HG03280 (cell line): ENCODE measurements around the gene SHC2.

ENCODE experiments used
- ATAC-seq: cut with Tn5 transposase; IDR thresholded peaks from one replicate; pipeline ENCODE4 v1.9.1; 2021; ENCODE audit warnings: mild to moderate bottlenecking, moderate library complexity; ENCODE audit not compliant: unreplicated experiment

The SHC2 gene, protein sequence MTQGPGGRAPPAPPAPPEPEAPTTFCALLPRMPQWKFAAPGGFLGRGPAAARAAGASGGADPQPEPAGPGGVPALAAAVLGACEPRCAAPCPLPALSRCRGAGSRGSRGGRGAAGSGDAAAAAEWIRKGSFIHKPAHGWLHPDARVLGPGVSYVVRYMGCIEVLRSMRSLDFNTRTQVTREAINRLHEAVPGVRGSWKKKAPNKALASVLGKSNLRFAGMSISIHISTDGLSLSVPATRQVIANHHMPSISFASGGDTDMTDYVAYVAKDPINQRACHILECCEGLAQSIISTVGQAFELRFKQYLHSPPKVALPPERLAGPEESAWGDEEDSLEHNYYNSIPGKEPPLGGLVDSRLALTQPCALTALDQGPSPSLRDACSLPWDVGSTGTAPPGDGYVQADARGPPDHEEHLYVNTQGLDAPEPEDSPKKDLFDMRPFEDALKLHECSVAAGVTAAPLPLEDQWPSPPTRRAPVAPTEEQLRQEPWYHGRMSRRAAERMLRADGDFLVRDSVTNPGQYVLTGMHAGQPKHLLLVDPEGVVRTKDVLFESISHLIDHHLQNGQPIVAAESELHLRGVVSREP

DNA sequence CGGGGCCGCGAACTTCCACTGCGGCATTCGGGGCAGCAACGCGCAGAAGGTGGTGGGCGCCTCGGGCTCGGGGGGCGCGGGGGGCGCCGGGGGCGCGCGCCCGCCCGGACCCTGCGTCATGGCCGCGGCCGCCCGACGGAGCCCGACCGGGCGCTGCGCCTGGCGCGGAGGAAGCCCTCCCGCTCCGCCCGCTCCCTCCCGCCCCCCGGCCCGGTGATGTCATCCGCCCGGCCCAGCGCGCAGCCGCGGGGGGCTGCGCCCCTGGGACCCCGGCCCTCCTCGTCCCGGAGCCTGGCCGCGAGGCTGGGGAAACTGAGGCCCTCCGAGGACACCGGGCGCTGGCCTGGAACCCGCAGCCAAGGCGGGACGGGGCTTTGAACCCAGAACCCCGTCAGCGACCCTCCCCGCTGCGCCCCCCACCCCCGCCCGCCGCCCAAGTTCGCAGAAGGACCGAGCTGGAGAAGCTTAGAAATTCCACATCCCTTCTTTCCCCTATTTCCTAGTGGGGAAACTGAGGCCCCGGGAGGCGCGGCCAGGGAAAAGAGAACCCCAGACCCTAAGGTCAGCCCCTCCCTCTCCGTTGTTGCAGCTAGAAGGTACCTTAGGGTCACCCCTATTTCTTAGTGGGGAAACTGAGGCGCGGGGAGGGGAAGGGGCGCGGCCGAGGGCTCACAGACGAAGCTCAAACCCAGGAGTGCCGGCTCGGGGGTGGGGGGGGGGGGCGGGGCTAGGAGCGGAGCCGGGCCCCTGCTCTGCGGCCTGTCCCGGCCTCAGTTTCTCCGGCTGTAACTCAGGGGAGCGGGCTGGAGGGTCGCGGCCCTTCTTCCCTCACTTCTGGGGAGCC, at the start of gene SHC2:
Gene SHC2 (minus strand): TSS at position 157 of the 844 bp plus-strand sequence. CDS start 37 bp downstream, at position 120.
- no peak for ATAC-seq

DNA sequence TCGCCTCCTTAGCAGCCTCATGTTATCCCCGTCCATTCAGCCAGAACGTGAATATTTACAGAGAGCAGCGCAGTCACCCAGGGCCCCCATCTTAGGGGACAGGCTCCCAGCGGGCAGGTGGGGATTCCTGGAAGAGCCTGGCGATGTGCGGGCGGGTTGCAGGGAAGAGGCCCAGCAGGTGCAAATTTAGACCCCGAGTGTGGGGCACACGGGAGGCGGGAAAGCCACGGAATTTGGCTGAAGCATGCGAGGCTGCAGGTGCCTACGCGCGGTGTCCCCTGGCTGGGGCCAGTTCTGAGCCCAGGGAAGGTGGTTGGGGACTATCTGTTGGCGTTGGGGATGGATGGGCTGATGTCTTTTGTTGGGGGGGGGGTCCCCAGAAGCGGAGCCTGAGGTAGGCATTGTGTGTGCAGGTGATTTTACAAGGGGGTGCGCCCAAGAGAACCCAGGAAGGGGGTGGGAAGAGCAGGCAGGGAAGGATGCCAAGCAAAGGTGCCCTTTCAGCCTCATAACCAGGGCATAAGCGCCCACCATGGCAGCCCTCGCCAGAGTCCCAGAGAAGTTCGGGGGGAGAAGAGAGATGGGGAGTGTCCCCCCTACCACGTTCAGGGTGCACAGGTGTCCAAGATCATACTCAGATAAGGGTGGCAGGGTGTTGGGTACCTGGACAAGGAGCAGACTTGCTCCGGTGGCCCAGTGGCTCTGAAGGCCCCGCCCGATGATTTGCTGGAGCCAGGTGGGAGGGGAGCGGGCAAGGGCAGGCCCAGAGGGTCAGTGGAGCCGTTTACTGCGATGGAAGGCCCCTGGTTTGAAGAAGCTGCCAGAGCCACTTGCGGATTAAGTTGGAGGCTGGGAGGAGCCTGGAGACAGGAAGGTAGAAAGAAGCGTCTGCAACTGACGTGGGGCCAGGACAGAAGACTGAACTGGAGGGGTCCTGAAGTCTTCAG, 47.6 kb upstream of the SHC2 start:
- ATAC-seq = no peak

DNA sequence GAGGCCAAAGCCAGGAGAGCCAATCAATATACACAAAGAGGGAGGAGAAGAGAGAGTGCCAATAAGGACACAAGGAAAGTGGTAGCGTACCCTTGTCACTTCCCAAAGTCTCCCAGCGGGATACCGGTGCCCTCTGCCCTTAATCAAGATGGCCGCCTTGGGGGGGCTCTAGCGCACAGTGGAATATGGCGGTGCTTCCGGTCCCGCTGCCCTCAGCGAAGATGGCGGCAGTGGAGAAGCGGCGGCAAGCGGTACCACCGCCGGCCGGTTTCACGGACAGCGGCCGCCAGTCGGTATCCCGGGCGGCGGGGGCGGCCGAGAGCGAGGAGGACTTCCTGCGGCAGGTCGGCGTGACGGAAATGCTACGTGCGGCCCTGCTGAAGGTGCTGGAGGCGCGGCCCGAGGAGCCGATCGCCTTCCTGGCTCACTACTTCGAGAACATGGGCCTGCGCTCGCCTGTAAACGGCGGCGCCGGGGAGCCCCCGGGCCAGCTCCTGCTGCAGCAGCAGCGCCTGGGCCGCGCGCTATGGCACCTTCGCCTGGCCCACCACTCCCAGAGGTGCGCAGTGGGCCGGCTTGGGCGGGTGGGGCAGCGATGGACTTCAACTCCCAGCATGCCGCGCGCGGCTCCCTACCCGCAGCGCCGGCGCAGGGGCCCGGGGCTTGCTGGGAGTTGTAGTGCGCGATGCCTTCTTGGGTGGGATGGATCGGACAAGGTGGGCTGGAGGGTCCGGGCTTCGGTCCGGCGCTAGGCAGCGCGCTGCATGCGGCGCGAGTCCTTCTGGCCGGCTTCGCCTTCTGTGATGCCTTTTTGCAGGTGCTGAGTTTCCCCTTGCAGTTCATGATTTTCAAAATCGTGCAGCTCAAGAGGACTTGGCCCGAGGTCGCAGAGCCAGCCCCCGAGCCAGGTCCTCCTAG, 46.7 kb upstream of the SHC2 start, which contains the start of gene TPGS1:
Gene TPGS1 (plus strand): TSS at position 212 of the 918 bp plus-strand sequence. CDS start 10 bp downstream, at position 222.
- ATAC-seq = peak; percentile 55

DNA sequence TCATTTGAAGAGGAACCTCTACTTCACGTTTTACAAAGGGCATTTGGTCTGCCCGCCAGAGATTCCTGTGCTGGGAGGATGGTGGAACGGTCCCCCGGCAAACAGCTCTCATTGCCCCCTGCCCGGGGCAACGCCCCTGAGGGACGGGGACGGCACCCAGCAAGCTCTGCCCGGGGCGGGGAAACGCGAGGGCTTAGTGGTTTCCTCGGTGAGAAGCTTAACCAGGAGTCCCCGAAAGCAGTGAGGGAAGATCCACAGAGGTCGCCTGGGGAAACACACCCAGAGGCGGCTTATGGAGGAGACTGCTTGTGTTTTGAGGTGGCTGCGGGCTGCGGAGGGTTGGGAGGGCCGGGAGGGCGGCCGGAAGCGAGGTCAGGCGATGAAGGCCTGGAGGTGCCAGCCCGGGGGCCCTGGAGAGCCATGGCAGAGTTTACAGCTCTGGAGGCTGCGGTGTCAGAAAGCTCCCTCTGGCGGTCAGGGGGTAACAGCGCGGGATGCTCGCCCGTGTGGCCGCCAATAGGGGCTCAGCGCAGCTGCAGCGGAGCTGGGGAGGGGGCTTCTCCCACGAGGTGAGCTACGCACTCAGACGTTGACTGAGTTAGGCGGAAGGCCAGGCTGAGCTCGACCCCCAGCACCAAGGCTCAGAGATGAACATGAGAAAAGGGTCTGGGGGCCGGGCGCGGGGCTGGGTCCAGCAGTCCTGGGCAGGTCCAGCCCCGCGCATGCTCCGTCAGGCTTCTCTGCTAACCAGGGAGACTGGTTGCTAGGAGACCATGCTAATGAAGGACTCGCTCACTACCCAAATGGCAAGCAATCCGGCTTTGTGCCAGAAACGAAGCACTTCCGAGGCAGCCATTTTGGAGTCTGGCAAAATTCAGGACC, 45.8 kb upstream of the SHC2 start:
- peak; percentile 65 for ATAC-seq

DNA sequence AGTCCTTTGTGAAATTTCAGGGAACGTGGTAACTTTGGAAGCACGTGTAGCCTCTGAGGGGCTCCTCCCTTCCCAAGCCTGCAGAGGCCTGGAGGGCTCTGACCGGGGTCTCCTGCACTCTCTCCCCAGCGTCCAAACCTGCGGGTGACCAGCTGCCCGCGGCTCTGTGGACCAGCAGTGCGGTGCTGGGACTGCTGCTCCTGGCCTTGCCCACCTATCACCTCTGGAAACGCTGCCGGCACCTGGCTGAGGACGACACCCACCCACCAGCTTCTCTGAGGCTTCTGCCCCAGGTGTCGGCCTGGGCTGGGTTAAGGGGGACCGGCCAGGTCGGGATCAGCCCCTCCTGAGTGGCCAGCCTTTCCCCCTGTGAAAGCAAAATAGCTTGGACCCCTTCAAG, 43.8 kb upstream of the SHC2 start:
- ATAC-seq = no peak

DNA sequence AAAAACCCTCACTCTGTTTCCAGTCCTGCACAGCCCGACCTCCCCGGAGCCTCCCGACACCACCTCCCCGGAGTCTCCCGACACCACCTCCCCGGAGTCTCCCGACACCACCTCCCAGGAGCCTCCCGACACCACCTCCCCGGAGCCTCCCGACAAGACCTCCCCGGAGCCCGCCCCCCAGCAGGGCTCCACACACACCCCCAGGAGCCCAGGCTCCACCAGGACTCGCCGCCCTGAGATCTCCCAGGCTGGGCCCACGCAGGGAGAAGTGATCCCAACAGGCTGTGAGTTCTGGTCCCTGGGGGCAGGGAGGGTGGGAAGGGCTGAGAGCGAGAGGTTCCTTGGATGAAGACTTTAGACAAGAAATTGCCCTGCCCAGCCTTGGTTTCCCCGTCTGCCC, 40.8 kb upstream of the SHC2 start:
- ATAC-seq = no peak

DNA sequence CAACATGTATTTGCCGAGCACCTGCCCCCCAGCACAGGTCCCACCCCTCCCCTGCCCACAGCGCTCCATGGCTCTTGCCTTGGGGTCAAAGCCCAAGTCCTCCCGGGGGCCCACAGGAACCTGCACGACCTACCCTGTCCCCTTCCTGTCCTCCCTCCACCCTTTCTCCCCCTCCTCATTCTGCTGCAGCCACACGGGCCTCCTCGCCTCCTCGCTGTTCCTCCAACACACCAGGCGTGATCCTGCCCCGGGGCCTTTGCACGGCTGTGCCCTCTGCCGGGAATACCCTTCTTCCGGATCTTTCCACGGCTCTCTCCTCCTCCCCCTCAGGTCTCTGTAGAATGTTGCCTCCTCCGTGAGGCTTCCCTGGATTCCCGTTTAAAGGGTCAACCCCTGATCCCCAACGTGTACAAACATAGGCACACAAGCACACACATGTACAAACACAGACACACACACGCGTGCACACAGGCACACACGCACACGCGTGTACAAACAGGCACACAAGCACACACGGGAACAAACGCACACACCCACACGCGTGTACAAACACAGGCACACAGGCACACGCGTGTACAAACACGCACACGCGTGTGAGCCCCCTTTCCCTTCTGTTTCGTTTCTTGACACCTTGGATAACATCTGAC, 38.3 kb upstream of the SHC2 start:
- ATAC-seq = no peak

DNA sequence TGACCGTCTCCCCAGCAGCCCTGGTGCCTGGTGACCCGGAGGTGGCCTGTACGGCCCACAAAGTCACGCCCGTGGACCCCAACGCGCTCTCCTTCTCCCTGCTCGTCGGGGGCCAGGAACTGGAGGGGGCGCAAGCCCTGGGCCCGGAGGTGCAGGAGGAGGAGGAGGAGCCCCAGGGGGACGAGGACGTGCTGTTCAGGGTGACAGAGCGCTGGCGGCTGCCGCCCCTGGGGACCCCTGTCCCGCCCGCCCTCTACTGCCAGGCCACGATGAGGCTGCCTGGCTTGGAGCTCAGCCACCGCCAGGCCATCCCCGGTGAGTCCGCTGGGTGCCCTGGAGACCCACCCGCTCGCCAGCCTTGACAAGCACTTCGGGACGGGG, 37.7 kb upstream of the SHC2 start:
- no peak for ATAC-seq

DNA sequence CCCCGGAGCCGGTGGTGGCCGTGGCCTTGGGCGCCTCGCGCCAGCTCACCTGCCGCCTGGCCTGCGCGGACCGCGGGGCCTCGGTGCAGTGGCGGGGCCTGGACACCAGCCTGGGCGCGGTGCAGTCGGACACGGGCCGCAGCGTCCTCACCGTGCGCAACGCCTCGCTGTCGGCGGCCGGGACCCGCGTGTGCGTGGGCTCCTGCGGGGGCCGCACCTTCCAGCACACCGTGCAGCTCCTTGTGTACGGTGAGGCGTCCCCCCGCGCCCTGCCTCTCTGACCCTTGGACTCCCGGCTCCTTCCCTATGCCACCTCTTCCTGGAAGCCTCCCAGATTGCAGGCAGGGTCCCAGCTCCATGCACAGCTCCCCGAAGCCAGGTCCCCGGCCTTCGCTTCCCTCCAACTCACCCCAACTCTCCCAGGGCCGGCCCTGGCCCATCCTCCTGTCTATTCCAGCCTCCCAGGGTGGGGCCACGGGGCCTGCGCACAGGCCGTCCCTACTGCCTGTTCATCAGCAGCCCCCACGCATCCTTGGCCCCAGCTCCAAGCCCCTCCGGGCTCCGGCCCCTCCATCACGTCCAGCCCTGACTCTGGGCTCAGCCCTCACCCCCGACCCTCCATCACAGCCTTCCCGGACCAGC, 37.2 kb upstream of the SHC2 start:
- no peak for ATAC-seq

DNA sequence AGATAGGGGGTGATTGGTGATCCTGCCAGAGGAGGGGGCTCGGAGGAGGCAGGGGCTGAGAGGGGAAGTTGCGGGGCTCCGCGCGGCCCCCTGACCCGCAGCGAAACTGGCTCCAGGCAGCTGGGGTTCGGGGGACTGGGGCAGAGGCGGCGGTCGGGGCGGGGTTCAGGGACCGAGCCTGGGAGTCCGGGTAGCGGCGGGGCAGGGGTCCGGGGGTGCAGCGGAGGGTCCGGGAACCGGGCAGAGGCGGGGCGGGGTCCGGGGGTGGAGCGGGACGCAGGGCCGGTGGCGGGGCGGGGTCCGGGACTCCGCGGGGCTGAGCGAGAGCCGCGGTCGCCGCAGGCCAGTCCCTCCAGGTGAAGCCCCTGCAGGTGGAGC, 36.6 kb upstream of the SHC2 start:
- no peak for ATAC-seq

DNA sequence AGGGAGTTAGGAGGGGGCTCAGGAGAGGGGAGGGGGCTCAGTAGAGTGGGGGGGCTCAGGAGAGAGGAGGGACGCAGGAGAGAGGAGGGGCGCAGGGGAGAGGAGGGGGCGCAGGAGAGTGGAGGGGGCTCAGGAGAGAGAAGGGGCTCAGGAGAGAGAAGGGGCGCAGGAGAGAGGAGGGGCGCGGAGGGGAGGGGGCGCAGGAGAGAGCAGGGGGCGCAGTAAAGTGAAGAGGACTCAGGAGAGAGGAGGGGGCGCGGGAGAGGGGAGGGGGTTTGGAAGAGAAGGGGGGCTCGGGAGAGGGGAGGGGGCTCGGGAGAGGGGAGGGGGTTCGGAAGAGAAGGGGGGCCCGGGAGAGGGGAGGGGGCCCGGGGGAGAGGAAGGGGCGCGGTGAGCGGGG, 36.2 kb upstream of the SHC2 start:
- no peak for ATAC-seq

DNA sequence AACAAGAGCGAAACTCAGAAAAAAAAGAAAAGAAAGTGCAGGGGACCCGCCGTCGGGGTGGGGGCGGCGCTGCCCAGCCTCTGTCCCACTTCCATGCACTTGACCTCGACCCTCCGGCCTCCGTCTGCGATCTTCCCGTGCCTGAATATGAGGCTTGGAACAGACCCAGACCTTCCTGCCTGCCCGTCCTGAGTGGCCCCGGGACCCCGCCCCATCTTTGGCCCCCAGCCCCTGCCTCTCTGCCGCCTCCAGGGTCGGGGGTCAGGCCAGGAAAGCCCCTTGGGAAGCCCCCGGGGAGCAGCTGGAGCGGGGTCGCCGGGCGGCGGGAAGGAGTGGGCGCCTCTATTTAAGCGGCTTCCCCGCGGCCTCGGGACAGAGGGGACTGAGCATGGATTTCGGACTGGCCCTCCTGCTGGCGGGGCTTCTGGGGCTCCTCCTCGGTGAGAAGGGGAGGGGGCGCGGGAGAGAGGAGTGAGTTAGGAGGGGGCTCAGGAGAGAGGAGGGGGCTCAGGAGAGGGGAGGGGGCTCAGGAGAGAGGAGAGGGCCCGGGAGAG, 35.4 kb upstream of the SHC2 start, which contains the start of gene MADCAM1:
Gene MADCAM1 (plus strand): TSS at position 375 of the 554 bp plus-strand sequence. CDS start 14 bp downstream, at position 389.
- no peak for ATAC-seq

DNA sequence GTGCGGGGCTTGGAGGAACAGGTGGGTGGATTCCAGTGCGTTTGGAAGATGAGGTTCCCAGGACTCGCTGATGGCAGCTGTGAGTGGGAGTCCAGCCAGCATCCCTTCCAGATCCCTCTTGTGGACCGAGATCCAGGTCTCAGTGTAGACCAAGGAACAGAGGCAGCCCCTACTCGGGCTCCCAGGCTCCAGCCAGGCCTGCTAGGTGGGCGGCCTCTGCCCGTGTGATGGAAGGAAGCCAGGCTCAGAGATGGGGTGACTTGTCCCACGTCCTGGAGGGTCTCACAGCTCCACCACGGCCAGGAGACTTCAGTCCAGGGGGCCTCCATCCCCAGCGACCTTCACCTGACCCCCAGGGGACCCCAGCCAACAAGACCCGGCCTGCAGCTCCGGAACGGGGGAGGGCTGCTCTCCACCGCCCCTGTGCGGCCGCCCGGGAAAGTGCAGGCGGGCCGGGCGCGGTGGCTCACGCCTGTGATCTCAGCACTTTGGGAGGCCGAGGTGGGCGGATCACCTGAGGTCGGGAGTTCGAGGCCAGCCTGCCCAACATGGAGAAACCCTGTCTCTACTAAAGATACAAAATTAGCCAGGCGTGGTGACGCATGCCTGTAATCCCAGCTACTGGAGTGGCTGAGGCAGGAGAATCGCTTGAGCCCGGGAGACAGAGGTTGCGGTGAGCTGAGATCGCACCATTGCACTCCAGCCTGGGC, 34.7 kb upstream of the SHC2 start:
- ATAC-seq = no peak

DNA sequence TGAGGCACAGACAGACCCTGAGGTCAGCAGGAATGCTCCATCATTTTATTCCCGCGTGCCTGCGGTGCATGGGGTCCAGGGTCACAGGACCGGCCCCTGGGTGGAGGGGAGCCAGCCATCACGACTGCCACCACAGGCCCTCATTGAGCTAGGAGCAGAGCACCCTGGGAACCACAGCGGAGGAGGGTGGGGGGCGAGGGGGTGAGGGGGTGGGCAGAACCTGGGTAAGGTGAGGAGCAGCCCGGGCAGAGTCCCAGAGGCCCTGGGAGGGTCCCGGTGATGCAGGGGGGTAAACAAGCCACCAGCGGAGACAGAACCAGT, 34.2 kb upstream of the SHC2 start:
- no peak for ATAC-seq

DNA sequence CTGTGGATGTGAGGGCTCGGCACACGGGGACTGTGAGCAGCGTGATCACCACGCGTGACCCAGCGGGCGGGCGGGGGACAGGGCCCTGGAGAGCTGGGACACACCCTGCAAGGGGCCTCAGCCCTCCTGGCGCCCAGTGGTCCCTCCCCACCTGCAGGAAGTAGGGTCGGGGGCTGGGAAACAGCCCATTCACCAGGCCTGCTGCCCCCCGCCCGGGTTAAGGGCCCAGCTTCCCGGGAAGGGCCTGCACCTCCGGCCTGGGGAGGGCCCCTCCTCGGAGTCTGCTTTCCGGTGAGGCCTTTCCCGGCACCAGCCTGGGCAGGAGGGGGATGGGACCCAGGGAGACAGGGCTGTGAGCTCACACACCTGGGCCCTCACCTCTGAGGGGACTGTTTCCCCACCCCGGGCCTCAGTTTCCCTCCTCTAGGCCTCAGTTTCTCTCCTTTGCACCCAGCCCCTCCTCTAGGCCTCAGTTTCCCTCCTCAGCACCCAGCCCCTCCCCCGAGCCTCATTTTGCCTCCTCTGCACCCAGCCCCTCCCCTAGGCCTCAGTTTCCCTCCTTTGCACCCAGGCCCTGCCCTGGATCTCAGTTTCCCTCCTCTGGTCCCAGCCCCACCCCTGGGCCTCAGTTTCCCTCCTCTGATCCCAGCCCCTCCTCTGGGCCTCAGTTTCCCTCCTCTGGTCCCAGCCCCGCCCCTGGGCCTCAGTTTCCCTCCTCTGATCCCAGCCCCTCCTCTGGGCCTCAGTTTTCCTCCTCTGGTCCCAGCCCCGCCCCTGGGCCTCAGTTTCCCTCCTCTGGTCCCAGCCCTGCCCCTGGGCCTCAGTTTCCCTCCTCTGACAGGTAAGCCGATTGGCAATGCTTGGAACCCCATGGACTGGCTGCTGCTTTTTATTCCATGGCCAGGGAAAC, 33.6 kb upstream of the SHC2 start:
- ATAC-seq = no peak
